Neutrophil (primary cell): ENCODE data around the gene FOXA3.
"Not testable (repeated sequence)": the region's sequence is repeated elsewhere in the genome, so short reads cannot be mapped to it uniquely, and the experiment has no call there.

Experiments
- H3K27ac ChIP-seq: fragments of 200-600 bp; sonication (generic); 2 replicates; pipeline ENCODE4 v1.5.1; 2016; ENCODE audit warnings: mild to moderate bottlenecking, moderate library complexity
- H3K27me3 ChIP-seq: fragments of 200-600 bp; sonication (generic); 2 replicates; pipeline ENCODE4 v1.6.0; 2016; ENCODE audit warnings: mild to moderate bottlenecking
- H3K36me3 ChIP-seq: fragments of 200-600 bp; sonication (generic); 2 replicates; pipeline ENCODE4 v1.5.1; 2017
- H3K4me1 ChIP-seq, 2 experiments: fragments of 200-600 bp in 1 of 2; sonication (generic) in 1 of 2; 1 replicate in 1 of 2; 2 replicates in 1 of 2; pipeline versions ENCODE4 v1.5.1 to v1.6.1; 2013 to 2016; ENCODE audit warnings: low read depth in 1 of 2, low read length in 1 of 2, mild to moderate bottlenecking in 1 of 2, moderate library complexity in 1 of 2; ENCODE audit not compliant: control insufficient read depth in 1 of 2, insufficient read depth in 1 of 2
- H3K4me3 ChIP-seq, 2 experiments: fragments of 200-600 bp in 1 of 2; sonication (generic) in 1 of 2; 1 replicate in 1 of 2; 2 replicates in 1 of 2; pipeline ENCODE4 v1.5.1; 2013 to 2016; ENCODE audit warnings: low read depth in 1 of 2, low read length in 1 of 2, mild to moderate bottlenecking in 1 of 2, moderate library complexity in 1 of 2
- H3K9me3 ChIP-seq: fragments of 200-600 bp; sonication (generic); 2 replicates; pipeline ENCODE4 v1.5.1; 2016
- TF ChIP-seq, protein P1 (sequence below): fragments of 200-600 bp; sonication (generic); IDR thresholded peaks from 2 replicates; pipeline ENCODE4 v1.5.1; 2016; ENCODE audit warnings: antibody characterized with exemption

FOXA3 gene

DNA sequence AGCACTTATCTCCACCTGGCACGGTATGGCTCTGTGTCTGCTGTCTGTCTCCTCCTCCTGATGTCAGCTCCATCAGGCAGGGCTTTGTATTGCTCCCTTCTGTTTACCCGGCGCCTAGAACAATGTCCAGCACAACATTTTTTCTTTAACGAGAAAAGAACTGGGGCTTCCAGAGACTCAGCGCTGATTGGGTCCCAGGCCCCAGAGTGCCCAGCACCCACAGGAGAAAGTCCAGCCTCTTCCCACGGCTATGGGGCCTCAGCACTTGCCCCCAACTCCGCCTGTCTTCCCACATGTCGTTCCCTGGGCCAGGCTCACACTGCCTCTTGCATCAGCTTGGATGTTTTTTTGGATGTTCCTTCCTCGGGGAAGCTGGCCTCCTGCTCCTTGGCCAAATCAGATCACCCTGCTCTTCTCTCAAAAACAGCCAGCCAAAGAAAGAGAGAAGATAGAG lies 31.4 kb downstream of the FOXA3 start:
- TF ChIP-seq, protein P1, sequence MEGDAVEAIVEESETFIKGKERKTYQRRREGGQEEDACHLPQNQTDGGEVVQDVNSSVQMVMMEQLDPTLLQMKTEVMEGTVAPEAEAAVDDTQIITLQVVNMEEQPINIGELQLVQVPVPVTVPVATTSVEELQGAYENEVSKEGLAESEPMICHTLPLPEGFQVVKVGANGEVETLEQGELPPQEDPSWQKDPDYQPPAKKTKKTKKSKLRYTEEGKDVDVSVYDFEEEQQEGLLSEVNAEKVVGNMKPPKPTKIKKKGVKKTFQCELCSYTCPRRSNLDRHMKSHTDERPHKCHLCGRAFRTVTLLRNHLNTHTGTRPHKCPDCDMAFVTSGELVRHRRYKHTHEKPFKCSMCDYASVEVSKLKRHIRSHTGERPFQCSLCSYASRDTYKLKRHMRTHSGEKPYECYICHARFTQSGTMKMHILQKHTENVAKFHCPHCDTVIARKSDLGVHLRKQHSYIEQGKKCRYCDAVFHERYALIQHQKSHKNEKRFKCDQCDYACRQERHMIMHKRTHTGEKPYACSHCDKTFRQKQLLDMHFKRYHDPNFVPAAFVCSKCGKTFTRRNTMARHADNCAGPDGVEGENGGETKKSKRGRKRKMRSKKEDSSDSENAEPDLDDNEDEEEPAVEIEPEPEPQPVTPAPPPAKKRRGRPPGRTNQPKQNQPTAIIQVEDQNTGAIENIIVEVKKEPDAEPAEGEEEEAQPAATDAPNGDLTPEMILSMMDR: no peak
- no peaks in the 10 kb centered on the region for H3K27me3 ChIP-seq
- H3K27ac ChIP-seq: no peak overlapping the region
- H3K36me3 ChIP-seq: peaks cover 43% of the 10 kb centered on the region
- H3K9me3 ChIP-seq: no peaks in the 10 kb centered on the region
- no peak overlapping the region for H3K4me3 ChIP-seq
- no peaks in the 10 kb centered on the region for H3K4me1 ChIP-seq

DNA sequence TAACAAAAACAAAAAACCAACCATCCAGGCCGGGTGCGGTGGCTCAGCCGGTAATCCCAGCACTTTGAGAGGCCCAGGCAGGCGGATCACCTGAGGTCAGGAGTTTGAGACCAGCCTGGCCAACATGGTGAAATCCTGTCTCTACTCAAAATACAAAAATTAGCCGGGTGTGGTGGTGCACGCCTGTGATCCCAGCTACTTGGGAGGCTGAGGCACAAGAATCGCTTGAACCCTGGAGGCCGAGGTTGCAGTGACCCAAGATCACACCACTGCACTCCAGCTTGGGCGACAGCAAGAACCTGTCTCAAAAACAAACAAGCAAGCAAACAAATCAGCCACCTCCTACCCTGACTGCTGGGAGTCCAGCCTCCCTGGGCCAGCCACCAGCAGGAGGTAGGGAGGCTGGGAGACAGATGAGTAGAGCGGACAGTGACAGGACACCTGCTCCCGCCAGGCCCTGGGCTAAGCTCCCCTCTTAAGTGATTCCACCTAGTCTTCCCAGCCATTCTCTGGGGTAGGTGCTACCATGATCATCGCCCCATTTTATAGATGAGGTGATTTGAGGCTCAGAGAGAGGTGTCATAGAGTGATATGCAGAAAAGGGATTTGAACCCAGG lies 32.0 kb downstream of the FOXA3 start:
- H3K27ac ChIP-seq, H3K4me3 ChIP-seq, H3K27me3 ChIP-seq, H3K9me3 ChIP-seq, H3K4me1 ChIP-seq: not testable (repeated sequence)
- H3K36me3 ChIP-seq: peaks cover 38% of the 10 kb centered on the region

DNA sequence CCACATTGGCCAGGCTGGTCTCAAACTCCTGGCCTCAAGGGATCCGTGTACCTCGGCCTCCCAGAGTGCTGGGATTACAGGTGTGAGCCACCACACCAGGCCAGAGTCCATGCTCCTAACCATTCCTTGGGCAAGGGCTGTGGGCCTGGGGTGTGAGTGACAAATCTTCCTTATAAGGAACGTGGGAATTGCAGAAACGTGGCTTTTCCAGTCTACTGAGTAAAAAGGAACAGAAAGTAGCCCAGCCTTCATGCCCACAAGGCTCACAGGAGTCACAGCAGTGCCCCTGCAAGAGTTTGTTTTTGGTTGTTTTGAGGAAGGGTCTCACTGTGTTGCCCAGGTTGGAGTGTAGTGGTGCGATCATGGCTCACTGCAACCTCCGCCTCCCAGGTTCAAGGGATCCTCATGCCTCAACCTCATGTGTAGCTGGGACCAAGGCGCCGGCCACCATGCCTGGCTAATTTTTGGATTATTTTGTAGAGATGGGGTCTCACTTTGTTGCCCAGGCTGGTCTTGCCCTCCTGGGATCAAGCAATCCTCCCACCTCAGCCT lies 33.2 kb downstream of the FOXA3 start:
- Histone ChIP-seq H3K27ac (no peak overlapping the region), H3K4me3 (no peak overlapping the region), H3K9me3 (no peaks in the 10 kb centered on the region), H3K4me1 (peaks cover 10 to 11% of the 10 kb centered on the region in 2 experiments), H3K27me3 (no peaks in the 10 kb centered on the region), H3K36me3 (peaks cover 35% of the 10 kb centered on the region)
- TF ChIP-seq, protein P1: no peak

DNA sequence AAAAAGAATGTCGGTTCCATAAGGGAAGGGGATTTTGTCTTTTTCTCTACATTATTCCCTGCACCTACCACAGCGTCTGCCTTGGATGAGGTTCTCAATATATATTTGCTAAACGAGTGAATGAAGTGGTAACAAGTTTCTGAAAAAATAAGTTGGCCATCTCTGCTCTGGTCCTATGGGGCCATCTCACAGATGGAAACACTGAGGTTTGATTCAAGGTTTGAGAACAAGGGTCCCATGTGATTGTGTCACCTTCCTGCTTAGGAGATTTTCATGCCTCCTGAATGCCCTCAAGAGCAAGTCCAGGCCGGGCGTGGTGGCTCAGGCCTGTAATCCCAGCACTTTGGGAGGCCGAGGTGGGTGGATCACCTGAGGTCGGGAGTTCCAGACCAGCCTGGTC lies 35.1 kb downstream of the FOXA3 start:
- Histone ChIP-seq H3K27me3 (peaks cover 9% of the 10 kb centered on the region), H3K27ac (no peak overlapping the region), H3K9me3 (no peaks in the 10 kb centered on the region), H3K4me1 (peaks cover 17 to 20% of the 10 kb centered on the region in 2 experiments), H3K4me3 (no peak overlapping the region), H3K36me3 (peaks cover 35% of the 10 kb centered on the region)
- TF ChIP-seq, protein P1: no peak

DNA sequence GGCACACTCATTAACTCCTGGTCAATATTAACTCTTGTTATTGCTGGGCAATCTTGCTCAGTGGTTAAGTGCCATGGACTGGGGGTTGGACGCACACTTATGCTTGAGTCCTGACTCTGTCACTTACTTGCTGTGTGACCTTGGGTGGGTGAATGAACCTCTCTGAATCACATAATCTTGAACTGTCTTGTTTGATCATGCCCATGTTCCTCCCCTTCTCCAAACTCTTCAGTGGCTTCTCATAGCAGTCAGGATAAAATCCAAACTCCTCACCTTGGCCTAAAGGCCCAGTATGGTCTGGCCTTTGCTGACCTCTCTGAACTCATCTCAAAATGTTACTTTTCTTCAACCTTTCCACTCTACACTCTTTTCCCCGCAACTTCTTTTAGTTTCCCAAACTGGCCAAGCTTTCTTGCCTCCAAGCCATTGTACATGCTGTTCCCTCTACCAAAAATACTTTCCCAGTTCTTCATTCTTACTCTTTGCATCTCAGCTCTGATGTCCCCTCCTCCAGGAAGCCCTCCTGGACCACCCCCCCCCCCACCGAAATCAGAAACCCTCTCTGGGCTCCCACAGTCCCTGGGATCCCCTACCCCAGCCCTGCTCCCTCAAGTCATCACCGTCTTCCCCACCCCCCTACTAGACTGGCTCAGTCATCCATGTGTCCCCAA lies 35.9 kb downstream of the FOXA3 start:
- Histone ChIP-seq H3K27ac (no peak overlapping the region), H3K4me1 (peaks cover 17 to 20% of the 10 kb centered on the region in 2 experiments), H3K9me3 (no peaks in the 10 kb centered on the region), H3K4me3 (no peak overlapping the region), H3K36me3 (peaks cover 31% of the 10 kb centered on the region), H3K27me3 (peaks cover 17% of the 10 kb centered on the region)
- TF ChIP-seq, protein P1: no peak
